Mesothelial cell of epicardium (in vitro differentiated cells): ENCODE data around the gene DNM2. TPM values are rescaled to one million over a fixed set of nuclear protein-coding genes. Genes with fewer than 3 reads are reported as not detected.

Source experiments
- DNase-seq, 2 experiments: peaks; one replicate each; pipeline ENCODE4 v3.0.0; 2021; ENCODE audit warnings: low spot score in 2 of 2; ENCODE audit not compliant: unreplicated experiment in 2 of 2
- H3K27ac Mint-ChIP-seq: 2 replicates; pipeline ENCODE4 v1.8.0; 2021; ENCODE audit warnings: mixed read lengths
- H3K27me3 Mint-ChIP-seq: 2 replicates; pipeline ENCODE4 v1.8.0; 2021; ENCODE audit warnings: low read depth, mixed read lengths
- H3K36me3 Mint-ChIP-seq: 2 replicates; pipeline ENCODE4 v1.8.0; 2021; ENCODE audit warnings: mixed read lengths
- H3K4me1 Mint-ChIP-seq: 2 replicates; pipeline ENCODE4 v1.8.0; 2021; ENCODE audit warnings: mixed read lengths
- H3K4me3 Mint-ChIP-seq: 2 replicates; pipeline ENCODE4 v1.8.0; 2021; ENCODE audit warnings: mild to moderate bottlenecking, moderate library complexity, mixed read lengths
- H3K9me3 Mint-ChIP-seq: 2 replicates; pipeline ENCODE4 v1.8.0; 2021; ENCODE audit warnings: mixed read lengths
- CTCF ChIP-seq: fragments of 200-600 bp; sonication (generic); IDR thresholded peaks from one replicate; pipeline ENCODE4 v1.5.0; 2021; ENCODE audit warnings: antibody characterized with exemption; ENCODE audit not compliant: unreplicated experiment
- total RNA-seq: library from RNA; stranded (reverse); gene quantifications from 3 replicates; pipeline ENCODE4 v1.2.1, GENCODE V29; 2021

DNM2 gene
- total RNA-seq, 1 donor from 2014 or later, result 128 TPM

- H3K9me3 Mint-ChIP-seq, result no peaks in the 10 kb centered on the region
- DNase-seq, result no peak
- TF ChIP-seq CTCF, result no peak
- H3K27ac Mint-ChIP-seq, result no peak overlapping the region
- H3K27me3 Mint-ChIP-seq, result no peaks in the 10 kb centered on the region
- H3K4me1 Mint-ChIP-seq, result no peaks in the 10 kb centered on the region
- H3K4me3 Mint-ChIP-seq, result no peak overlapping the region
- H3K36me3 Mint-ChIP-seq, result peaks cover 37% of the 10 kb centered on the region
Measured at GRCh38 chr19:10780368-10780767, 62.5 kb downstream of the DNM2 start.

GRCh38 chr19:10782795-10783194 lies 64.9 kb downstream of the DNM2 start:
- no peak for TF ChIP-seq CTCF
- no peak overlapping the region for H3K4me3 Mint-ChIP-seq
- no peaks in the 10 kb centered on the region for H3K9me3 Mint-ChIP-seq
- H3K27me3 Mint-ChIP-seq, result no peaks in the 10 kb centered on the region
- DNase-seq, result no peak
- H3K4me1 Mint-ChIP-seq, result no peaks in the 10 kb centered on the region
- H3K27ac Mint-ChIP-seq, result no peak overlapping the region
- peaks cover 50% of the 10 kb centered on the region for H3K36me3 Mint-ChIP-seq

- H3K27me3 Mint-ChIP-seq, result no peaks in the 10 kb centered on the region
- H3K36me3 Mint-ChIP-seq, result peaks cover 51% of the 10 kb centered on the region
- DNase-seq, result no peak
- H3K9me3 Mint-ChIP-seq, result no peaks in the 10 kb centered on the region
- no peak for TF ChIP-seq CTCF
- H3K4me1 Mint-ChIP-seq, result no peaks in the 10 kb centered on the region
- H3K27ac Mint-ChIP-seq, result no peak overlapping the region
- H3K4me3 Mint-ChIP-seq, result no peak overlapping the region
Measured at GRCh38 chr19:10784257-10784656, 66.4 kb downstream of the DNM2 start.

GRCh38 chr19:10788146-10788545 lies 70.3 kb downstream of the DNM2 start:
- Mint-ChIP-seq H3K27ac (no peak overlapping the region), H3K4me3 (no peak overlapping the region), H3K27me3 (no peaks in the 10 kb centered on the region), H3K4me1 (no peaks in the 10 kb centered on the region), H3K36me3 (peaks cover 33% of the 10 kb centered on the region), H3K9me3 (no peaks in the 10 kb centered on the region)
- TF ChIP-seq CTCF, result no peak
- no peak for DNase-seq

GRCh38 chr19:10789866-10790265 lies 72.0 kb downstream of the DNM2 start:
- Mint-ChIP-seq H3K36me3 (peaks cover 30% of the 10 kb centered on the region), H3K9me3 (no peaks in the 10 kb centered on the region), H3K4me1 (no peaks in the 10 kb centered on the region), H3K4me3 (no peak overlapping the region), H3K27ac (no peak overlapping the region), H3K27me3 (no peaks in the 10 kb centered on the region)
- no peak for DNase-seq
- no peak for TF ChIP-seq CTCF

- Mint-ChIP-seq H3K4me3 (no peak overlapping the region), H3K27me3 (no peaks in the 10 kb centered on the region), H3K4me1 (no peaks in the 10 kb centered on the region), H3K36me3 (peaks cover 16% of the 10 kb centered on the region), H3K9me3 (no peaks in the 10 kb centered on the region), H3K27ac (no peak overlapping the region)
- TF ChIP-seq CTCF, result no peak
- DNase-seq, result no peak
Measured at GRCh38 chr19:10796653-10797052, 78.8 kb downstream of the DNM2 start.
